Panc1 (cell line): ENCODE results near the gene PCSK2. TPM values are rescaled to one million over a fixed set of nuclear protein-coding genes. Genes with fewer than 3 reads are reported as not detected.

Experiments
- ATAC-seq: fragments of 200-7000 bp; cut with Tn5 transposase; 2 replicates; pipeline ENCODE4 v1.9.1; 2020; ENCODE audit warnings: mild to moderate bottlenecking, moderate library complexity
- BruUV-seq: library from RNA; stranded (reverse); fragments of 400-500 nt; replicated peaks from 2 replicates; lab custom pipeline; 2021; lab: Mats Ljungman, UMichigan
- CTCF ChIA-PET: fragments of 300-600 bp; sonication (Branson Sonifier 250); formaldehyde crosslinking; loops from one replicate; lab custom pipeline; 2022; ENCODE audit warnings: antibody characterized with exemption; lab: Charles Lee
- POLR2A ChIA-PET: fragments of 300-600 bp; sonication (Branson Sonifier 250); formaldehyde crosslinking; loops from one replicate; lab custom pipeline; 2022; ENCODE audit warnings: antibody characterized with exemption; lab: Charles Lee
- DNase-seq: peaks from one replicate; pipeline ENCODE4 v3.0.0-alpha.2; 2010; ENCODE audit warnings: low read depth, low spot score
- H3K27ac ChIP-seq: 2 replicates; pipeline ENCODE4 v1.5.1; 2011; ENCODE audit warnings: mild to moderate bottlenecking, low read length, inconsistent platforms
- H3K27me3 ChIP-seq: fragments of 200-500 bp; sonication (Bioruptor generic); 2 replicates; pipeline ENCODE4 v1.6.0; 2014; ENCODE audit warnings: low read length, inconsistent platforms; ENCODE audit not compliant: control insufficient read depth, insufficient read depth
- H3K36me3 ChIP-seq: fragments of 200-500 bp; sonication (Bioruptor generic); 2 replicates; pipeline ENCODE4 v1.5.1; 2014; ENCODE audit warnings: inconsistent platforms, mild to moderate bottlenecking, low read length, moderate library complexity; ENCODE audit not compliant: control insufficient read depth, insufficient read depth
- H3K4me1 ChIP-seq: 2 replicates; pipeline ENCODE4 v1.5.1; 2011; ENCODE audit warnings: inconsistent platforms, mild to moderate bottlenecking, low read length, moderate library complexity; ENCODE audit not compliant: control insufficient read depth, insufficient read depth
- H3K4me3 ChIP-seq, 2 experiments: 2 replicates each; pipeline ENCODE4 v1.5.1; 2011 to 2012; ENCODE audit warnings: low read depth in 2 of 2, low read length in 2 of 2, mild to moderate bottlenecking in 2 of 2, inconsistent platforms in 1 of 2, moderate library complexity in 1 of 2
- H3K9me3 ChIP-seq: fragments of 200-500 bp; sonication (Bioruptor generic); 2 replicates; pipeline ENCODE4 v1.5.1; 2014; ENCODE audit warnings: low read depth, mild to moderate bottlenecking, inconsistent platforms, low read length, moderate library complexity; ENCODE audit not compliant: control insufficient read depth, insufficient read depth
- POLR2AphosphoS5 ChIP-seq: IDR thresholded peaks from 2 replicates; pipeline ENCODE4 v1.6.1; 2012; ENCODE audit warnings: mild to moderate bottlenecking, low read depth, low read length, moderate library complexity
- REST ChIP-seq, 2 experiments: IDR thresholded peaks; 2 replicates each; pipeline ENCODE4 v1.6.1; 2011 to 2012; ENCODE audit warnings: low read depth in 2 of 2, control low read depth in 1 of 2, low read length in 1 of 2, mild to moderate bottlenecking in 1 of 2, moderate library complexity in 1 of 2; ENCODE audit not compliant: insufficient read depth in 1 of 2
- SIN3A ChIP-seq: IDR thresholded peaks from 2 replicates; pipeline ENCODE4 v1.6.1; 2012; ENCODE audit warnings: low read depth, mild to moderate bottlenecking, low read length, moderate library complexity, borderline replicate concordance; ENCODE audit not compliant: insufficient read depth
- TCF7L2 ChIP-seq: IDR thresholded peaks from 2 replicates; pipeline ENCODE4 v1.6.1; 2011; ENCODE audit warnings: mild to moderate bottlenecking, low read depth, low read length, inconsistent platforms
- in situ Hi-C: cut with HindIII; loops from 2 replicates; pipeline ENCODE4 v1.10.0; 2016; ENCODE audit warnings: low sequenced_read_pairs, low pct_unique_long_range_greater_than_20kb
- intact Hi-C: fragments of 100-400 bp; cut with micrococcal nuclease; formaldehyde crosslinking; loops from one replicate; pipeline ENCODE4 v1.10.0; 2022; ENCODE audit not compliant: unreplicated experiment
- total RNA-seq: library from RNA; stranded (reverse); gene quantifications from one replicate; pipeline ENCODE4 v1.2.1, GENCODE V29; 2021; ENCODE audit not compliant: unreplicated experiment
- TF ChIP-seq, protein P1 (sequence below): fragments of 450-650 bp; IDR thresholded peaks from 2 replicates; pipeline ENCODE4 v1.5.1; 2017; ENCODE audit warnings: mild to moderate bottlenecking

PCSK2 gene
- total RNA-seq, 1 experiment from 2014 or later, result not detected

DNA sequence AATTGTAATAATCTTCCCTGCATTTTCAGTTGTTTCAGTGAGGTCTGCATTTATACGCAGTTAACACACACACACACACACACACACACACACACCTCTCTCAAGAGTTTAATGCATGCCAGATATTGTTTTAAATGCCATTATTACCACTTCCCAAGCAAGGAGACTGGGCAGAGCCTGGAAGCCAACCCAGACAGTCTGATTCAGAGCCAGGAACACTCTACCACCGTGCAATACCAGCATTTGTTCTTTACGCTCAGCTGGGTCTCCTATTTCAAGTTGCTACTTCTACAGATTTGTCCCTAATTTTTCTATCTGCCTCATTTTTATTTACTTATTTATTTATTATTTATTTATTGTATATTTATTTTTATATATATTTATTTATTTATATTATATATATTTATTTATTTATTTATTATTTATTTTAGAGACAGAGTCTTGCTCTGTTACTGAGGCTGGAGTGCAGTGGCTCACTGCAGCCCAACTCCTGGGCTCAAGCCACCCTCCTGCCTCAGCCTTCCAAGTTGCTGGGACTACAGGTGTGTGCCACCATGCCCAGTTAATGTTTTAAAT, 68.4 kb downstream of the PCSK2 start:
- intact Hi-C loops, result no loop called here
- Histone ChIP-seq H3K27me3 (no peaks in the 10 kb centered on the region; the same call in 1 of the 2 replicates), H3K4me1 (no peaks in the 10 kb centered on the region), H3K36me3 (no peaks in the 10 kb centered on the region), H3K27ac (no peak overlapping the region), H3K9me3 (no peaks in the 10 kb centered on the region), H3K4me3 (no peak overlapping the region)
- BruUV-seq, result no TSS peak
- TF ChIP-seq, protein P1, sequence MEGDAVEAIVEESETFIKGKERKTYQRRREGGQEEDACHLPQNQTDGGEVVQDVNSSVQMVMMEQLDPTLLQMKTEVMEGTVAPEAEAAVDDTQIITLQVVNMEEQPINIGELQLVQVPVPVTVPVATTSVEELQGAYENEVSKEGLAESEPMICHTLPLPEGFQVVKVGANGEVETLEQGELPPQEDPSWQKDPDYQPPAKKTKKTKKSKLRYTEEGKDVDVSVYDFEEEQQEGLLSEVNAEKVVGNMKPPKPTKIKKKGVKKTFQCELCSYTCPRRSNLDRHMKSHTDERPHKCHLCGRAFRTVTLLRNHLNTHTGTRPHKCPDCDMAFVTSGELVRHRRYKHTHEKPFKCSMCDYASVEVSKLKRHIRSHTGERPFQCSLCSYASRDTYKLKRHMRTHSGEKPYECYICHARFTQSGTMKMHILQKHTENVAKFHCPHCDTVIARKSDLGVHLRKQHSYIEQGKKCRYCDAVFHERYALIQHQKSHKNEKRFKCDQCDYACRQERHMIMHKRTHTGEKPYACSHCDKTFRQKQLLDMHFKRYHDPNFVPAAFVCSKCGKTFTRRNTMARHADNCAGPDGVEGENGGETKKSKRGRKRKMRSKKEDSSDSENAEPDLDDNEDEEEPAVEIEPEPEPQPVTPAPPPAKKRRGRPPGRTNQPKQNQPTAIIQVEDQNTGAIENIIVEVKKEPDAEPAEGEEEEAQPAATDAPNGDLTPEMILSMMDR, result no peak
- TF ChIP-seq TCF7L2 (no peak), REST (IDR thresholded peaks at IDR 0.05; ENCODE audit: insufficient read depth in 1 of 2, low read depth in 2 of 2, low read length in 1 of 2) (no peak), POLR2AphosphoS5 (no peak), SIN3A (no peak)
- in situ Hi-C loops, result no loop called here
- no peak for DNase-seq
- CTCF ChIA-PET, result no interaction called here
- POLR2A ChIA-PET, result no interaction called here
- no peak for ATAC-seq

DNA sequence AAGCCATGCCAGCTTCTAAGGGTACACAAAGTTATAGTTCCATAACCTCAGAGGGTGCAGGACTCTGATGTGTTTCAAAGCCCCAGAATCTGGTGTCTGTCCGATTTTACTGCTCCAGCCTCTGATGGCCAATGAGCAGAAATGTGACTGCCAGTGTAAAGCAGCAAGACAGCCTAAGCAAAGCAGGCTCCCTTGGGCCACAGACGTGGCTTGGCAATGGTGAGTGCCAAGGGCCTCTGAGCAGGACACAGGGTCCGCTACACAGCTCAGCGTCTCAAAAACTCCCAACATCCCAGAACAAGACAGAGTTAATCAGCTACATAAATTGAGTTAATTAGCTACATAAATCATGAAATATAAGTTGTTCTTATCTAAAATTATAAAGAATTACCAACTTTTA, 69.2 kb downstream of the PCSK2 start:
- no peaks in the 10 kb centered on the region for H3K9me3 ChIP-seq
- ATAC-seq (no peak), DNase-seq (no peak)
- no peak overlapping the region for H3K4me3 ChIP-seq
- H3K27me3 ChIP-seq, result no peaks in the 10 kb centered on the region; the same call in 1 of the 2 replicates
- H3K4me1 ChIP-seq, result no peaks in the 10 kb centered on the region
- H3K27ac ChIP-seq, result no peak overlapping the region
- in situ Hi-C loops (no loop called here), intact Hi-C loops (no loop called here)
- BruUV-seq, result no TSS peak
- no peaks in the 10 kb centered on the region for H3K36me3 ChIP-seq
- TF ChIP-seq REST (IDR thresholded peaks at IDR 0.05; ENCODE audit: insufficient read depth in 1 of 2, low read depth in 2 of 2, low read length in 1 of 2) (no peak), POLR2AphosphoS5 (no peak), TCF7L2 (no peak), SIN3A (no peak)
- TF ChIP-seq, protein P1, result no peak
- CTCF ChIA-PET, result no interaction called here
- POLR2A ChIA-PET, result no interaction called here
